Right renal pelvis (tissue), 4 donors: ENCODE results near the gene CT47A1. TPM values are rescaled to one million over a fixed set of nuclear protein-coding genes. Genes with fewer than 3 reads are reported as not detected.
"Not testable (repeated sequence)": the region's sequence is repeated elsewhere in the genome, so short reads cannot be mapped to it uniquely, and the experiment has no call there.

ENCODE experiments used
- DNase-seq, 4 donors: peaks; one replicate each; pipeline ENCODE4 v3.0.0-alpha.2; 2013; ENCODE audit warnings: low read depth in 4 of 4, low spot score in 3 of 4, missing footprints in 1 of 4
- polyA plus RNA-seq, 4 donors: library from polyadenylated mRNA; unstranded; fragments of 120-200 nt; gene quantifications; one replicate each; pipeline ENCODE4 v1.2.1, GENCODE V29; 2013; ENCODE audit not compliant: insufficient read length in 4 of 4

The CT47A1 gene
- not detected for polyA plus RNA-seq

DNA sequence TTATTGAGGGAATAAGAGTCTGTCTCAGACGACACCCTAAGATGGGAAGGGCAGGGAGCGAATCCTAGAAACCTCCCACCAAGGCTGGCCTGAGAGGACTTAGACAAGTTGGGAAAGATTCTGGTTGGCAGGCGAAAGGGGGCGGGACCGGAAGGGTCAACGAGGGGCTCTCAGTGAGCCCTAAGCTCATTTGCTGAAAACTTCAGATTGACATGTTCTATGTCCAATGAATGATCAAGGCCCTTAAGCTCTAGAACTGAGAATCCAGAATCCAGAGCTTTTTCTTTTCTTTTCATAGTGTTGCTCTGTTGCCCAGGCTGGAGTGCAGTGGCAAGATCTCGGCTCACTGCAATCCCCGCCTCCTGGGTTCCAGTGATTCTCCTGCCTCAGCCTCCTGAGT lies at the start of gene CT47A1:
CT47A1 (minus strand) TSS at position 101 of the 400 bp plus-strand sequence. CDS start 231 bp downstream, outside the sequence.
- not testable (repeated sequence) for DNase-seq

DNA sequence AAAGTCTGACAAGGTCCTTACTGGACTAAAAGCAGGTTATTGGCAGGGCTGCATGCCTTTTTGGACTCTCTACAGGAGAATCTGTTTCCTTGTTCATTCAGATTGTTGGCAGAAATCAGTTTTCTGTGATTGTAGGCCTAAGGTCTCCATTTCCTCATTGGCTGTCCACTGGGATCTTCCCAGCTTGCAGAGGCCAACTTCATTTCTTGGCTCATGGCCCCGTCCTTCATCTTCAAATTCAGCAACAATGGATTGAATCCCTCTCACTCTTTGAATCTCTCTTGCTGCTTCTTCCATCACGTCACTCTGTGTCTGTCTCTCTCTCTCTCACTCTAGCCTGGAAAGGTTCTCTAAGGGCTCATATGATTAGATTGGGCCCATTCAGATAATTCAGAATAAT lies 47.0 kb upstream of the CT47A1 start:
- DNase-seq, result no peak

DNA sequence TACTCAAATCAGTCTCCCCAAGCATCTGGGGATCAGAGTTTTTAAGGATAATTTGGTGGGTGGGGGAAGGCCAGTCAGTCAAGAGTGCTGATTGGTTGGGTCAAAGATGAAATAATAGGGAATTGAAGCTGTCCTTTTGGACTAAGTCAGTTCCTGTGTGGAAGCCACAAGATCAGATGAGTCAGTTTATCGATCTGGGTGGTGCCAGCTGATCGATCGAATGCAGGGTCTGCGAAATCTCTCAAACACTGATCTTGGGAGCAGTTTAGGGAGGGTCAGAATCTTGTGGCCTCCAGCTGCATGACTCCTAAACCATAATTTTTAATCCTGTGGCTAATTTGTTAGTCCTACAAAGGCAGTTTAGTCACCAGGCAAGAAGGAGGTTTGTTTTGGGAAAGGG lies 44.5 kb upstream of the CT47A1 start:
- DNase-seq, result no peak

DNA sequence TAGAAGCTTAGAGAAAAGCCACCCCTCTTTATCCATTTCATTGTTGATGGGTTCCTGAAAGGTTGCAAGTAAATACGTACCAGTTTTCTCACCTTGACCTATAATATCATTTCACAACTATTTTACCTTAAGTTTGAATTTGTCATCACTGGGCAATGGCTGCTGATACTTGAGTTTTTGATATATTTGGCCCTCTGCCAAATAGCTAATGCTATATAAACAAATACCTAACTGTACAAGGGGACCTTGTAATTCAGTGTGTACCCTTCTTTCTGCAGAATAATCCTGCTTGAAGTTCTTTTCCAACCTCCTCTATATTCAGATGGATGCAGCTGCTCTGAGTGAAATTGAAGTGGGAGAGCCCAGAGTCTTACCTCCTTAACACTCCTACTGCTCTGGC lies 42.9 kb upstream of the CT47A1 start:
- no peak for DNase-seq

DNA sequence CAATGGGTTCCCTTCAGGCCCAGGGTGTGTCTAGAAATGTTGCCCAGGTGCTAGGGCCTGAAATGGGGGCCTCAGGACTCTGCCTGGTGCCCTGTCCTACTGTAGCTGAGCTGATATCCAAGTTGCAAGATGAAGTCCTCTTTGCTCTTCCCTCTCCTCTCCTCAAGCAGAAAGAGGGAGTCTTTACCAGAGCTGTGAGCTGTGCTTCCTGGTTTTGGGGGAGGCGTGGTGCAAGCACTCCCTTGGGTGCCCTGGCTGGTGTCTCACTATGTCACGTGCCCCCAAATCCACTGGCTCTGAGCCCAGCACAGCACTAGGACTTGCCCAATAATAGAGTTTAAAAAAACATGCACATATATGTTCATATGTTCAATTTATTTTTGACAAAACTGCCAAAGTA lies 29.3 kb upstream of the CT47A1 start:
- no peak for DNase-seq

DNA sequence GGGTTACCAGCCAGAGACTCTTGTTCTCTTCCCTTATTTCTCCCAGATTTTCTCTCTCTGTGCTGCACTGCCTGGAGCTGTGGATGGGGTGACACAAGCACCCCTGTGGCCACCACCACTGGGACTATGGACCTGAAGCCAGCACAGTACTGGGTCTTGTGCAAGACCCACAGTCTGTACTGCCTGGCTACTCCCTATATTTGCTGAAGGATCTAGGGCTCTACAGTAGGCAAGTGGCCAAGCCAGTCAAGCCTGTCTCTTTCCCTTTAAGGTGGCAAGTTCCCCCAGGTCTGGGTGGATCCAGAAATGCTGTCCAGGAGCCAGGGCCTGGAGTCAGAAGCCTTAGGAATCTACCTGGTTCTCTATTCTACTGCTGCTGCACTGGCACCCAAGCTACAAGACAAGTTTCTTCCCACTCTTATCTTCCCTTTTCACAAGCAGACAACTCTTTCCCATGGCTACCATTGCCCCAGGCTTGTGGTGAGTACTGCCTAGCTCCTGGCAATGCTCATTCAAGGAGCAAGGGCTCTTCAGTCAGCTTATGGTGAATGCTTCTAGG lies 28.4 kb upstream of the CT47A1 start:
- DNase-seq, result no peak

DNA sequence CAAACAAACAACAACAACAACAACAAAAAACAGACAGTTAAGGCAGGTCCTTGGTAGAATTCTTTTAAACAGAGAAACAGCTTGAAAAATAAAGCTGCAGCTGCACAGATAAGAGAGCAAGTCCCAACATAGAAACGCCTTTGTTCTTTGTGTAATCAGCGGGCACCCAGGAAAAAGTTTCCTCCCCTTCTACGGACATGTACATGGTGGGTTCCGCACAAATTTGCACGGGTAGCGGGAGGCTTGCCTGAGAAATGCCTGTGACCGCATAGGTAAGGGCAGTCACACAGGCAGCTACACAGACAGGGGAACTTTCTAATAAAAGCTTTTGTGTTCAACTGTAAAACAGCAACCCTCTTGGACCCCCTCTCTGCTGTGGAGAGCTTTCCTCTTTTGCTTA lies 25.7 kb upstream of the CT47A1 start:
- DNase-seq, result no peak

DNA sequence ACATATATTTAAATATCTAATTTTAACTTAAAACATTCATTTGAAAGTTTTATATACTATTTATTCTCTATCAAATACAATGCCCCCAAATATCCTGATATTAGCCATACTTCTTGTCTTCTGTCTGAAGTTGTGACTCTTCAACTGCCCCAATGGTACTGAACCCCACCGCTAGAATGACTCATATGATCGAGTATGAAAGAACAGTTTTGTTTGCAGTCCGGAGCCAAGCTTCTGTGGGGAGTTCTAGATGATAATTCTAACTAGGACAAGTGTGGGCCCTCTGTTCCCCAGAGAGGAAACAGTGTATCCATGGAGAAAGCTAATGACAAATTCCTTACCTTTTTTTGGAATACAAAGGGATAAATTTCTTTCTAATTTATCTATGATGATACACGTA lies 24.7 kb upstream of the CT47A1 start:
- DNase-seq, result no peak

DNA sequence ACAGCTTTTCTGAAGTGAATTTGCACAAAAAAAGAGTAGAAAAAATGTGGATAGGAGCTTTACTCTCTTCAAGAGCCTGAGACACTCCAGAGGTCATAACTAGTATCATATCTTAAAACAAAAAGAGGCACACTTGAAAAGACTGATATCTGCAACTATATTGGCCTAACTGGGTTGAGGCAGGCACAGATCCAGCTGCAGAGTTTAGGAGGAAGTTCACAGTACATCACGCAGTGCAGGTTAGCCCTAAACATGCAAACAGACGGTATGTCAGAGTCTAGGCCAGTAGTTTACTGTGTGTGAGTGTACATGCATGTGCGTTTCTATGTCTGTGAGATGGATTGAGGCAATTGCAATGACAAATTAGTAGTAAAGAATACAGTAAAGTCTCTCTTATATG lies 24.2 kb upstream of the CT47A1 start:
- no peak for DNase-seq

DNA sequence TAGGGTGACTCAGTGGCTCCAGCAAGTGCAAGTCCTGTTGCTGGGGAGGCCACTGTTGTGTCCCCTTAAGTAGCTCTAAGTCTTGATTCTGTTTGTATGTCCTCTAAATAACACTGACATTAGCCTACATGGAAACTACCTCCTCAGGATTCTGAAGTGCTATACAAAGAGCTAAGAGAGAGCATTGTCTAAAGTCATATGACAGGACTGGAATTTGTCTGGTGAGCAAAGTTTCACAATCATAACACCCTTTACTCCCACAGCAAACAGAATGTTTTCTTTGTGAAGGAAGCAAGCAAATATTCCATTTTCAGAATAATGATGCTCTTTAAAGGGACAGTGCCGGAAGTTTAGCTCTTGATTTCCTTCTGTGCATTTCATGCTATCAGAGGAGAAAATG lies 23.4 kb upstream of the CT47A1 start:
- DNase-seq, result no peak

DNA sequence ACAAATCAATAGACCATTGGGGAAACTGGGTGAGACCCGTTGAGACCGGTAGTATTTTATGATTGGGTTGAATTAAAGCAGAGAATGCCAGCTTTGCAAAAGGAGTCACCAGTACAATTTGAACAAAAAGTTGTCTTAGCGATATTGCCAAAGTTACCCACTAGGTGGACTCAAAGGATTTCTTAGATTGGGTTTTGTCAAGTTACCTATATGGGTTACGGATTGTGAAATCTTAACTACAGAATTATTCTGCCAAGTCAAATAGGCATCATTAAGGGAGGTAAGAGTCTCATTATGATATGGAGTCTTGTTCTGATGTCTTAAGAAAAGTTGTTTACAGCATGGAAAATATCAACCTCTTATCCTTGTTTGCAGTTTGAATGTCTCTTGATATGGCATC lies 15.0 kb upstream of the CT47A1 start:
- DNase-seq, result no peak

DNA sequence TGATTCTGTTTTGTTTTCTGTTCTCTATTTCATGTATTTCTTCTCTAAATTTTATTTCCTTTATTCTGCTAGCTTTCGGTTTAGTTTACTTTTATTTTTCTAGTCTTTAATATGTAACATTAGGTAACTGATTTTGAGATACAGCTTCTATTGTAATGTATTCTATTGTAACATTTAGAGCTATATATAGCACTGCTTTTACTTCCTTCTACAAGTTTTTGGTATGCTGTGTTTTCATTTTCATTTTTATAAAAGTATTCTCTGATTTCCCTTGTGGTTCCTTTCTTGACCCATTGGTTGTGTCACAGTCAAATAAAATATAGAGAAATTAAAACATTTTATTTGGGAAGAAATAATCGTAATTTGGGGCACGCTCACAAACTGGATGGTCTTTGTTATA lies 13.9 kb upstream of the CT47A1 start:
- DNase-seq, result no peak

DNA sequence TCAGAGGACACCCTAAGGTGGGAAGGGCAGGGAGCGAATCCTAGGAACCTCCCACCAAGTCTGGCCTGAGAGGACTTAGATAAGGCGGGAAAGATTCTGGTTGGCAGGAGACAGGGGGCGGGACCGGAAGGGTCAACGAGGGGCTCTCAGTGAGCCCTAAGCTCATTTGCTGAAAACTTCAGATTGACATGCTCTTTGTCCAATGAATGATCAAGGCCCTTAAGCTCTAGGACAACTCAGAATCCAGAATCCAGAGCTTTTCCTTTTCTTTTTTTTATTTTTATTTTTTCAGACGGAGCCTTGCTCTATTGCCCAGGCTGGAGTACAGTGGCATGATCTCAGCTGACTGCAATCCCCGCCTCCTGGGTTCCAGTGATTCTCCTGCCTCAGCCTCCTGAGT lies 29.1 kb downstream of the CT47A1 start, which contains the start of gene CT47A7:
CT47A7 (minus strand) TSS at position 101 of the 400 bp plus-strand sequence. CDS start 255 bp downstream, outside the sequence.
- not testable (repeated sequence) for DNase-seq

Other genes starting within 250 kb of the CT47A1 start
- not detected for gene CT47B1, start 109.9 kb downstream of the CT47A1 start, polyA plus RNA-seq
- not detected for gene CT47A11, start 48.6 kb downstream of the CT47A1 start, polyA plus RNA-seq
- gene CT47A10, start 43.7 kb downstream of the CT47A1 start, polyA plus RNA-seq, result not detected
- gene CT47A9, start 38.9 kb downstream of the CT47A1 start, polyA plus RNA-seq, result not detected
- gene CT47A8, start 34.0 kb downstream of the CT47A1 start, polyA plus RNA-seq, result not detected
- gene CT47A7, start 29.2 kb downstream of the CT47A1 start, polyA plus RNA-seq, result not detected
- not detected for gene CT47A6, start 24.3 kb downstream of the CT47A1 start, polyA plus RNA-seq
- not detected for gene CT47A5, start 19.4 kb downstream of the CT47A1 start, polyA plus RNA-seq
- gene CT47A4, start 14.6 kb downstream of the CT47A1 start, polyA plus RNA-seq, result not detected
- not detected for gene CT47A3, start 9.7 kb downstream of the CT47A1 start, polyA plus RNA-seq
- not detected for gene CT47A2, start 4.8 kb downstream of the CT47A1 start, polyA plus RNA-seq
- 1 to 10 TPM; 3.7 to 7.2 (median 4.5) TPM for gene GLUD2, start 61.9 kb upstream of the CT47A1 start, polyA plus RNA-seq